HG03520 (cell line): Measurements from ENCODE around the gene OSBPL3.
"Not testable (repeated sequence)": the region's sequence is repeated elsewhere in the genome, so short reads cannot be mapped to it uniquely, and the experiment has no call there.

Experiments used
- ATAC-seq: cut with Tn5 transposase; IDR thresholded peaks from one replicate; pipeline ENCODE4 v1.9.1; 2021; ENCODE audit warnings: mild to moderate bottlenecking, moderate library complexity; ENCODE audit not compliant: unreplicated experiment

OSBPL3 gene

GRCh38 chr7:24801883-24802282 is 178.1 kb downstream of the OSBPL3 start:
- ATAC-seq: no peak

- ATAC-seq: no peak
Observed at GRCh38 chr7:24800667-24801066, 179.3 kb downstream of the OSBPL3 start.

- no peak for ATAC-seq
Observed at GRCh38 chr7:24800073-24800472, 179.9 kb downstream of the OSBPL3 start.

- no peak for ATAC-seq
Observed at GRCh38 chr7:24799506-24799905, 180.5 kb downstream of the OSBPL3 start.

DNA sequence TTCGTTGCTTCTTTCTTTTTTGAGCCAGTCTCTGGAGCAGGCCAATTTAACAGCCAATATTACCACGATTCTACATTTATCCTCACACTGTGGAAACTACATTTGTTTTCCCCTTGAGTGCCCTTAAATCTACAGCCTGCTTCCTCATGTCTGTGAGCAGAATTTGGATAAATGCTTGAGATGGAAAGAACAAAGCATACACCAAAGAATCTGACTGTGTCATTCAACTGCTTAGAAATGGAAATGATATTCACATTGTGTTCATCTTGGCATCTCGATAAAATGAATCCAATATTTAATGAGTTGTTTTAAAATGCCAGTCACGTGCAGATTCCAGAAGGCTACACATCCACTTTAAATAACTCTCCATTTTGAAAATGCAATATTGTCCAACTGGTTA is 181.7 kb downstream of the OSBPL3 start:
- no peak for ATAC-seq

GRCh38 chr7:24797270-24797669 is 182.7 kb downstream of the OSBPL3 start:
- ATAC-seq: no peak

DNA sequence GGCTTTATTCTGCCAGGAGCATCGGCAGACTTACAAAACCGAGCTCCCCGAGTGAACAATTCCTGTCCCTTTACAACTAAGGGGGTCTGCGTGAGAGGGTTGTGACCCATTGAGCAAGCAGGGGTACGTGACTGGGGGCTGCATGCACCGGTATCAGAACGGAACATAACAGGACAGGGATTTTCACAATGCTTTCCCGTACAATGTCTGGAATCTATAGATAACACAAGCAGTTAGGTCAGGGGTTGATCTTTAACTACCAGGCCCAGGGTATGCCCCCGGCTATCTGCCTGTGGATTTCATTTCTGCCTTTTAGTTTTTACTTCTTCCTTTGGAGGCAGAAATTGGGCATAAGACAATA is 184.6 kb downstream of the OSBPL3 start:
- no peak for ATAC-seq

DNA sequence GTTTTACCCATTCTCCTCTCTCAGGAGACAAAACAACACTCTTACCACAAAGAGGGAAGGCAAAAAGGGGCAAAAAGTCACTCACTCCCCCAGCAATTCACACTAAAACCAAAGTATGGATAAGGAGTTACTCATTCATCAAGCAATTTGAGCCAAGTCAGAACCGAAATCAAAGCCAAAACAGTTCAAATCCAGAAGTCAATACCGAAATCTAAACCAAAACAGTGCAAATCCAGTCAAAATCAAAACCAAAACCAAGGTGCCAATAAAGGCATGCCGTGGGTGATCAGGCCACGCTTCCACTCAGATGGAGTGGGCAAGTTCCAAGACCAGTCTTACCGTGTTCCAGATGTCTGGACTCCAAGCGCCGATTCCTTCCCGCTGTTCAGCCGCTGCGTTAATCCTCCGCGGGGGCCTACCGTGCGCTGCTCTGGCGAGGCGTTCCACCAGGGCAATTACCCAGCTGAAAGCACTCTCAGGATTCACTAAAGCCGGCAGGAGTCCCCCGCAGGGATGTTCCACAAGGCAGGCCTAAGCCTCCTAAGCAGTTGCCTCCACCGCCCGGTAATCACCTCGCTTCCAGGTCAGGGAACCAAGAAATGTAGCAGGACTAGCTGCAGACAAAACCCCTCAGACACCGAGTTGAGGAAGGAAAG is 185.1 kb downstream of the OSBPL3 start:
- not testable (repeated sequence) for ATAC-seq

- no peak for ATAC-seq
Observed at GRCh38 chr7:24793982-24794648, 185.9 kb downstream of the OSBPL3 start.

DNA sequence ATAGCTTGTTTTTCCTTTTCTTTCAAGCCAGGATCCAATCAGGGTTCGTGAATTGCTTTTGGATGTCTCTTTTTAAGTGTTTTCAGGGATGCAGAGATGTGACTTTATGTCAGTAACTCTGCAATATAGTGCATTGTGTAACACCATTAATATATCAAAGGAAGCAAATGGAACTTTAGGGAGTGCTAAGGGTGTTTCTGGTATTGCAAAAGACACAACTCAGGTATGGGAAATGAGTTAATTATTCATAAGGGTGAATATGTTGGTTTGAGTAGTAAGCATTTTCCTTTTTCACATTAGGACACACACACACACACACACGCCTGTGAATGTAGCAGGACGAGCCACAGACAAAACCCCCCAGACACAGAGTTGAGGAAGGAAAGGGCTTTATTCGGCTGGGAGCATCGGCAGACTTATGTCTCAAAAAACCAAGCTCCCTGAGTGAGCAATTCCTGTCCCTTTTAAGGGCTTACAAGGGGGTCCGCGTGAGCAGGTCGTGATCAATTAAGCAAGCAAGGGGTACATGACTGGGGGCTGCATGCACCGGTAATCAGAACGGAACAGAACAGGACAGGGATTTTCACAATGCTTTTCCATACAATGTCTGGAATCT is 190.9 kb downstream of the OSBPL3 start:
- no peak for ATAC-seq

DNA sequence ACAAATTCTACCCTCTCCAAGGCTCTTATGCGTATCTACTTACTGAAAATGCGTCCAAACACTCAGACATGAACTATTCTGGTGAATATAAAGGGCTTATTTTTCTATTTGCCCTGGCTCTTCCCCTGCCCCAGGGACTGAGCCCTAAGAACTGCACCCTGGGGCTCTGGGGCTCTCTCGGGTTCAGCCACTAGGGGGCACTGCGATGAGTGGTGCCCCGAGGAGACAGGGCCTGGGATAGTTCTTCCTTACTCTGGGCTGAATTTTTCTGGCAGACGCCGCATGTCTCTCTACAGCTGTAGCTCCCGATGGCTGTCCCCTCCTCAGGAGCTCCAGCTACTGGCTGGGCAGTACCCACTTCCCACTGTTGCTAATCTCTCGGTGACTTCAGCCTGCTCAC is 191.9 kb downstream of the OSBPL3 start:
- ATAC-seq: no peak

DNA sequence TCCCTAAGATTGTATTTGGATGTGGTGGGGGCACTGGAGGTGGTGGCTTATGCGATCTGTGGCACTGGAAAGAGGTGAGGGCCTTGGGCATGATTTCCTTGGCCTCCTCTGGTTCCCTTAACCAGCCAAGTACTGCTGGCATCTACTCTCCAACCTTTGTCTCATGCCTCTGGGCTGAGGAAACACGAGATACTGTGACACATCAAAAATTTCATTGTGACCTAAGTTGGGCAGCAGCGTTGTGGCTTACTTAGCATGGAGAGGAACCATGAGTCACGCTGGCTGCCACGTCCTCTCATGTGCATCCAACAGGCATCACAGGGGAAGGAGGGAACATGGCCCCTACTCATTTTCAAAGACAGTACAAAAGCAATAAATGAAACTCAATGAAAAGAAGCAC is 193.0 kb downstream of the OSBPL3 start:
- no peak for ATAC-seq

DNA sequence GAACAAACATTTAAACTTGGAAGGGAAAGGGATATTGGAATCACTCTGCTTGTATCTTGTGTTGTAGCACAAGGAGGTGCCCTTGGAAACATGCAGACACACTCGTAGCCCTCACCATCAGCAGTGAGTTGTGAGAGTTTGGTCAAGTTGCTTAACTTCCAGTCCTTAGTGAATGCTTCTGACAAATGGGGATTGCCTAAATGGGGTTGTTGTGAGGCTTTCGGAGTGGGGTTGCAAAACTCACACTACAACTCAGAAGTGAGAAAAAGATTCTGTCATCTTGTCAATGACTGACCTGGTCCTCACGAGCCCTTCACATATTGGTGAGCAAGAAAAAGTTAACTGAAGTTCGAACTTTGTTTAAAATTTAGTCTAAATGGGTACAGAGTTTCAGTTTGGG is 193.7 kb downstream of the OSBPL3 start:
- no peak for ATAC-seq

DNA sequence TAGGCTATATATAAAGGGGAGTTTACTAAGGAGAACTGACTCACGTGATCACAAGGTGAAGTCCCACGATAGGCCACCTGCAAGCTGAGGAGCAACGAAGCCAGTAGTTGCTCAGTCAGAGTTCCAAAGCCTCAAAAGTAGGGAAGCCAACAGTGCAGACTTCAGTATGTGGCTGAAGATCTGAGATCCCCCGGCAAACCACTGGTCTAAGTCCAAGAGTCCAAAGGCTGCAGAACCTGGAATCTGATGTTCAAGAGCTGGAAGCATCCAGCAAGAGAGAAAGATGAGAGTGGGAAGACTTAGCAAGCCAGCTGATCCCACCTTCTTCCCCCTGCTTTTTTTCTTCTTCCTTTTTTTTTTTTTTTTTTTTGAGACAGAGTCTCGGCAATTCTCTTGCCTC is 195.7 kb downstream of the OSBPL3 start:
- no peak for ATAC-seq

DNA sequence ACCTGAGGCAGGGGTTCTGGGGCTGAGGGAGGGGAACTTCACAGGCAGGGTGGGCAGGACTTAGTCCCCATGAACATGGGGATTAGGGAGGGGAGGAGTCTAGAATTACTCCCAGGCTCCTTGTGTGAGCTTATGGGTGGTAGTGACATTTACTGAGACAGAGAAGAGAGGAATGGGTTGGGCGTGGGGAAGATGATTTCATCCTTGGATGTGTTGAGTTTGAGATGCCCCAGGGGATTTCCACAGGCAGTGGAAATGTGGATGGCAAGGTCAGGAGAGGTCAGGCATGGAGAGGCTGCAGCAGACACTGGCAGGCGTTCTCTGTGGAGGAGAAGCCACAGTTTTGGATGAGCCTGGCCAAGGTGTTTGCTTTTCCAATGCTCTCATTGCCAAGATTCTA is 196.3 kb downstream of the OSBPL3 start:
- no peak for ATAC-seq

- ATAC-seq: no peak
Observed at GRCh38 chr7:24781106-24781505, 198.9 kb downstream of the OSBPL3 start.

DNA sequence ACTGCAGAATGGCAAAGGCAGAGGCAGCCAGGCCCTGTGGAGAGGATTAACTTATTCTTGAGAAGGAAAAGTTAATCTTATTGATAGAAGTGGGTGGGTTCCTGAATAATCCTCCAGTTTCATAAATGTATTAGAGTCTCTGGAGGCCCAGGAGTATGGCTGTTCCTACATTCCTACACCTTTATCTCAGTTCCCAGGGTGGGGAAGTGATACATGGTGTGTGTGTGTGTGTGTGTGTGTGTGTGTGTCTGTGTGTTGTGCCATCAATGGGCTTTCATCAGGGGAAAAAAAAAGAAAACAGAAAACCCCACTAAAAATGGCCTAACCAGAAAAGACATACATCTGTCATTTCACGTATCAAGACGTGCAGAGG is 200.7 kb downstream of the OSBPL3 start:
- no peak for ATAC-seq

GRCh38 chr7:24778543-24779282 is 201.3 kb downstream of the OSBPL3 start:
- peak; percentile 63 for ATAC-seq

DNA sequence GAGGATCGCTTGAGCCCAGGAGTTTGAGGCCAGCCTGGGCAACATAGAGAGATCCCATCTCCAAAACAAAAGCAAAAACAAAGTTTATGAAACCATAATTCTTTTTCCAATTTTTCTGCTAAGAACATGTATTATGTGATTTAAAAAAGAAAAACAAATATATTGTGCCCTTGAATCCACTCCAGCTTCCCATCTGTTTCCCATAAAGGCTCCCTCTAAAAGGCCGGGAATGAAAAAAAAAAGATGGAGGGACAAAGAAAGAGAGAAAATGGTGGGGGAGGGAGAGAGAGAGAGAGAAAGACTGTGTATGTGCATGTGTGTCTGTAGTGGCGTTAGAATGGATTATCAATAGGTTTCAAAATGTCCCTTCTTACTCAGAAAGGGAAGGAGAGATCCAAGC is 202.2 kb downstream of the OSBPL3 start:
- no peak for ATAC-seq

DNA sequence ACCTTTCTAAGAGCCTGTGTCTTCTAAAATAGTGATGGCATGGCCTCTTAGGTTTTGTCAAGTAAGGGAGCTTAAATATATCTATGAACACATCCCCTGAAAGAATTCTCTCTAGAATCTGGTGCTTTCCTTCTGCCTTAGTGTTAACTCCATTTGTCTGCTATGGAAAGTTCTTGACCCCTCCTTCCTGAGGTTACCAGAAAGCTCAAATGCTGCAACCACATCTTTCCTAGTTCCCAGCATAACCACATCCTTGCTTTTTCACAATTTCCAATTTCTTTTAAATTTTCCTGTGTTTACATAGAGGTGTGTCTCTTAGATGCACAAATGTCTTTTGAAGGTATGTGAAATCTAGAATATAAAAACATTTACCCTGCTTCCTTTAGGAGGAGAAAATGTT is 206.3 kb downstream of the OSBPL3 start:
- ATAC-seq: no peak

GRCh38 chr7:24769851-24770250 is 210.1 kb downstream of the OSBPL3 start:
- no peak for ATAC-seq
